KBM-7 (cell line): ENCODE measurements around the gene UPF3B.
A peak's percentile ranks its signal among the peaks of the same experiment; 100 is the strongest.
"Not testable (repeated sequence)": the region's sequence is repeated elsewhere in the genome, so short reads cannot be mapped to it uniquely, and the experiment has no call there.

Experiments
- DNase-seq: peaks from one replicate; pipeline ENCODE4 v3.0.0-alpha.2; 2015
- in situ Hi-C: fragments of 300-500 bp; cut with MboI; formaldehyde crosslinking; loops from 2 replicates; pipeline ENCODE4 v1.14.3; 2020; ENCODE audit warnings: low sequenced_read_pairs, low pct_unique_long_range_greater_than_20kb, mixed read lengths

Gene UPF3B, protein sequence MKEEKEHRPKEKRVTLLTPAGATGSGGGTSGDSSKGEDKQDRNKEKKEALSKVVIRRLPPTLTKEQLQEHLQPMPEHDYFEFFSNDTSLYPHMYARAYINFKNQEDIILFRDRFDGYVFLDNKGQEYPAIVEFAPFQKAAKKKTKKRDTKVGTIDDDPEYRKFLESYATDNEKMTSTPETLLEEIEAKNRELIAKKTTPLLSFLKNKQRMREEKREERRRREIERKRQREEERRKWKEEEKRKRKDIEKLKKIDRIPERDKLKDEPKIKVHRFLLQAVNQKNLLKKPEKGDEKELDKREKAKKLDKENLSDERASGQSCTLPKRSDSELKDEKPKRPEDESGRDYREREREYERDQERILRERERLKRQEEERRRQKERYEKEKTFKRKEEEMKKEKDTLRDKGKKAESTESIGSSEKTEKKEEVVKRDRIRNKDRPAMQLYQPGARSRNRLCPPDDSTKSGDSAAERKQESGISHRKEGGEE

DNA sequence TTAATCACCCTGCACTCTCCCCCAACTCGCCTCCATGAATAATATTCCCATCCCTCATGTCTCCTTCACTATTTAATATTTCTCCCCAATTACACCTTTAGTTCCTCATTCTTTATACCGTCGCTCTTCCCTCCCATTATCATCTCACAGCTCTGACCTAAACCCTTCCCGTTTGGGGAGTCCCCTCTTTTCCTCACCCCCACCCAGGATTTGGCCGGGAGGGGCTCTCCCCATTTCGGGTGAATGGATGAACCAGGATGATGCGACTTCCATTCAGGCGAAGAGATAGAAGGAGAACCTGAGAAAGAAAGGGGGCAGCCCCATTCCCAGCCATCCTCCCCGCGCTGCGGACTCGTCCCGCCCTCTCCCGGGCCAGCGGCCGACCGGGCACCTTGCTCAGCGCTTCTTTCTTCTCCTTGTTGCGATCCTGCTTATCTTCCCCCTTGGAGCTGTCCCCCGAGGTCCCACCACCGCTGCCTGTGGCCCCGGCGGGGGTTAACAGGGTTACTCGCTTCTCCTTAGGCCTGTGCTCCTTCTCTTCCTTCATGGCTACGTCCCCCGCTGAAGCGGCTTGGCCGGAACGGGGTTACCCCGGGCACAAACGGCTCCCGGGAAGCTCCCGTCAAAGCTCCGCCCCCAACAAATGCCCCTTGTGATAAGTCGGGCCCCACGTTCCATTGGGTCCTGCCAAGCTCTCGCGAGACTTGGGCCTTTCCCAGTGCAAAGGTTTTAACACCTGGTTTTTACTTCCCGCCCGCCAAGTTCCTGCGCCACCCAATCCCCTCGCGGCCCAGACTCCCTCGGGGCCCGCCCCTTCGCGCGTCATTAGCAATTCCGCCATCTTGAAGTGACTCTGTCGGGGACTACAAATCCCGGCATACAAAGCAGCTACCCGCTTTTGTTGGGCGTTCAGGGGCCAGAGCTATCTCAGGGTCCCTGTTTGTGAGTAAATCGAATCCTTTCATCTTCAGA is at the start of gene UPF3B:
Gene UPF3B (minus strand): TSS at position 582 of the 972 bp plus-strand sequence. CDS start 35 bp downstream, at position 547.
- in situ Hi-C loops = no loop called here
- peak; percentile 100 for DNase-seq

DNA sequence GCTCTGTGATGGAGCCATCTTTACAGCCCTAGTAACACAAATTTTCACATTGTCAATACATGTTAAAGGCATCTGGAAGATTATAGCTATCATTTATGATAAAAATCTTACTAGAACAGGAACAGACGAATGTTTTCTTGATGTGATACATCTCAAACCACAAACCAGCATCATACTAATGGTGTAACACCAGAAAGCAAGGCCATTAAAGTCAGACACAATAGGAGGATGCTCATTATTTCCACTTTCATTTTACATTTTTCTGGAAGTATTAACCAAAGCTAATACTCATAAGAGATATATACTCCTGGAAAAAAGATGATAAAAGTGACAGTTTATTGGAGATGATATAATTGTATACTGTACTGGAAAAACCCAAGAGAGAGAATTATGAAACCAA is 48.2 kb upstream of the UPF3B start:
- in situ Hi-C loops = no loop called here
- DNase-seq = no peak

DNA sequence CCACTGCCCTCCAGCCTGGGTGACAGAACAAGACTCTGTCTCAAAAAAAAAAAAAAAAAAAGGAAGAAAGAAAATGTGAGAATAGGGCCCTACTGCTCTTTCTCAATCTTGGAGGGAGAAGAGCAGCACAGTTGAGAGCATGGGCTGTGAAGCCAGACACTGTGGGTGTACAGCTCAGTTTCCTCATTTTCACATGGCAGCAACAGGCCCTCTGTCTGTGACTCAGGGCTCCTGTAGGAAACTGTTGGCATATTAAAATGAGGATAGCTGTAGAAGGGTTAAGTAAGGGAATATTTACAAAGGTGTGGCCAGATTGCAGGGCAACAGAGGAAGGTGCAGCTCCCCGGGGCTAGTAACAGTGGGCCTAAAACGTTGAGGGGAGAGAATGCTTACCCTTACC is 46.4 kb upstream of the UPF3B start:
- in situ Hi-C loops = no loop called here
- peak; percentile 84 for DNase-seq

DNA sequence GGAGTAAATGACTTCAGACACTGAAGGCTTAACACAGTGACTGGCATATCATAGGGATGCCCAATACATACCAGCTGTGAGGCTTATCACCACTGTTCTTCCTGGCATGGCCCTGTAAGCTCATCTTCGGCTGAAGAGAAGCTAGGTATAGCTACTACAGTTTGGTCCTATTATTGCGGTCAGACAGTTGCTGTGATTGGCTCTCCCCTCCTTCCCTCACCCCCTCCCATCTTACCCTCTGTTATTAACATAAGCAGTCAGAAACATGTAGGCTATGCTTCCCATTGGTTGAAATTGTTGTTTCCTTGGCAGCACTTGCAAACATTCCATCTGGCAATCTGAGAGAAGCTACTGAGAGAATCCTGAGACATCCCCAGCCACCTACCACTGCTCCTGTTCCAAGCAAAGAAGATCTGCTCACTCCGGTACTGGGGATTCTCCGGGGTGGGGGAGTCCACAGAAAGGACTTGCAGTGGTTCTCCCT is 43.1 kb upstream of the UPF3B start, which contains the start of gene AKAP14:
Gene AKAP14 (plus strand): TSS at position 51 of the 484 bp plus-strand sequence. CDS start 7,331 bp downstream, outside the sequence.
- in situ Hi-C loops = no loop called here
- DNase-seq = no peak

DNA sequence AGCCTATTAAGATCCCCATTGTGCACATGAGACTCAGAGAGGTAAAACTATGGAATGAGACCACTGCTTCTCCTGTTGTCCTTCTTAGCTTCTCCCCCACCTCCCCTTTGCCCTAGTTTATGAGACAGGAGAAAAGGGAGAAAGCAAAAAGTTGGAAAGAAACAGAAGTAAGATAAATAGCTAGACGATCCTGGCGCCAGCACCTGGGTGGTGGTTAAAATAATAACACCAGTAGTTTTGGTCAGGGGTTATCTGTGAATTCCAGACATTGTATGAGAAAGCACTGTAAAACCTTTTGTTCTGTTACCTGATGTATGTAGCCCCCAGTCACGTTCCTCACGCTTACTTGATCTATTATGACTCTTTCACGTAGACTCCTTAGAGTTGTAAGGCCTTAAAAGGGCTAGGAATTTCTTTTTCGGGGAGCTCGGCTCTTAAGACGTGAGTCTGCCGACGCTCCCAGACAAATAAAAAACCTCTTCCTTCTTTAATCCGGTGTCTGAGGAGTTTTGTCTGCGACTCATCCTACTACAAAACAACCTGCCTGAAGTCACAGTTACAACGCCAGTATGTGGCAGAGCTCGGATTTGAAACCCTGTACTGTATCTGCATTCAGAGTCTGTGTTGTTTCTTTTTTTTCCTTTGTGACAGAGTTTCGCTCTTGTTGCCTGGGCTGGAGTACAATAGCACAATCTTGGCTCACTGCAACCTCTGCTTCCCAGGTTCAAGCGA is 39.4 kb upstream of the UPF3B start:
- DNase-seq, in situ Hi-C loops: not testable (repeated sequence)

DNA sequence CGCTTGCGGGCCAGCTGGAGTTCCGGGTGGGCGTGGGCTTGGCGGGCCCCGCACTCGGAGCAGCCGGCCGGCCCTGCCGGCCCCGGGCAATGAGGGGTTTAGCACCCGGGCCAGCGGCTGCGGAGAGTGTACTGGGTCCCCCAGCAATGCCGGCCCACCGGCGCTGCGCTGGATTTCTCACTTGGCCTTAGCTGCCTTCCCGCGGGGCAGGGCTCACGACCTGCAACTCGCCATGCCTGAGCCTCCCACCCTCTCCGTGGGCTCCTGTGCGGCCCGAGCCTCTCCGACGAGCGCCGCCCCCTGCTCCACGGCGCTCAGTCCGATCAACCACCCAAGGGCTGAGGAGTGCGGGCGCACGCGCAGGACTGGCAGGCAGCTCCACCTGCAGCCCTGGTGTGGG is 37.9 kb upstream of the UPF3B start:
- DNase-seq, in situ Hi-C loops: not testable (repeated sequence)

DNA sequence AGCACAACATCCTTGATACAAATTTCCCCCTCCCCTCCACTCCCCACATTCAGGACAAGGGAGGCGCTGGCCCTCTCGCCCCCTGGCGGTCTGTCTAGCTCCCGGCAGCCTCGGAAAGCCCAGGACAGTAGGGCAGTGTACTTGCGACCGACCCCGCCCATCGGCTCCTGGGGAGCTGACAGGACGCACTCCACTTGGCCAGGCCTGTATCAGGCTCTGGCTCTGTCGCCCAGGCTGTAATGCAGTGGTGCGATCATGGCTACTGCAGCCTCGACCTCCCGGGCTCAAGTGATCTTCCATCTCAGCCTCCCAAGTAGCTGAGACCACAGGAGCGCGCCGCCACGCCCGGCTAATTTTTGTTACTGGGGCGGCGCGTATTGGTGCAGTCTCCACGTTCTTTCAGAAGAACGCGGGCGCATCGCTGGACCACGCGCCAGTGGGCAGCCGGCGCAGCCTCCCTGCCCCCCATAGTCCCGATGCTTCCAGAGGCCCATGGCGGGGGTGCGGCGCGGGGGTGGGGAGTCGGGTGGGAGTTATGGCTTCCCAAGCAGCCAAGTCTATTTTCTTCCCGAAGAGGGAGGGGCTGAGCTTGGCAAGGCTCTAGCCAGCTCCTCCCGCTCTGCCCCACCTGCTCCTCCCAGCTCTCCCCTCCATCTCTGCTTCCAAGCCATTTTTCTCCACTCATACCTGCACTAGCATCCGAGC is 35.1 kb upstream of the UPF3B start:
- in situ Hi-C loops = no loop called here
- peak; percentile 73 for DNase-seq

DNA sequence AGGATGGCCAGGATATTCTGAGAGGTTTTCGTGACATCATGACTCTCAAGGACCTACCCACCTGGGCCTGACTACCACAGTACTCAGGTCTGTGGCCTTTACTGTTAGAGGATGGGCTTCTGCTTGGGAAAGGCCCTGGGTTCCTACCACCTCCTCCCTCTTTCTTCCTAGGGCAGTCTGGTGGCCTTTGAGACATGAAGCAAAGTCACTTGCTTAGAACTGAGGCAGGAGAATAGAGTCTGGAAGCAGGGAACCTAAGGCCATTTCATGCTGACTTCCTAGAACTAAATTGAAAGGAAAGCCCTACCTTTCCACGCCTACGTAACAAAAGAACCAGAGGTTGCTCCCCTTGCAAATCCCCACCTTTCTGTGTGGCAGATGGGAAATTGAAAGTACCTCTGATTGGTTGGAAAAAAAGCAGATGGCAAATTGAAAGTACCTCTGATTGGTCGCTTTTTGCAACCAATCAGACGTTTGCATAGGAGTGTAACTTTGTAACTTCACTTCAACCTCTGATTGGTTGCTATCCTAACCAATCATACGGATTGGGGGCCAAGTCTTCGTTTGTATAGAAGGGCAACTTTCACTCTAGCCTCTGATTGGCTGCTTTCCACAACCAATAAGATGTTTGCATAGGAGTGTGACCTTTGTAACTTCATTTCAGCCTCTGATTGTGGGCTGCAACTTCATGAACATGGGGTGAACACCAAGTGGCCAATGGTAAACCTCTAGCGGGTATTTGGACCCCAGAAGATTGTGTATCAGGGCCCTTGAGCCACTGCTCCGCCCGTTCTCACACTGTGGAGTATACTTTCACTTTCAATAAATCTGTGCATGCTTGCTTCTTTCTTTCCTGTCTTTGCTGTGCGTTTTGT is 33.0 kb upstream of the UPF3B start:
- in situ Hi-C loops = no loop called here
- DNase-seq = peak; percentile 43

DNA sequence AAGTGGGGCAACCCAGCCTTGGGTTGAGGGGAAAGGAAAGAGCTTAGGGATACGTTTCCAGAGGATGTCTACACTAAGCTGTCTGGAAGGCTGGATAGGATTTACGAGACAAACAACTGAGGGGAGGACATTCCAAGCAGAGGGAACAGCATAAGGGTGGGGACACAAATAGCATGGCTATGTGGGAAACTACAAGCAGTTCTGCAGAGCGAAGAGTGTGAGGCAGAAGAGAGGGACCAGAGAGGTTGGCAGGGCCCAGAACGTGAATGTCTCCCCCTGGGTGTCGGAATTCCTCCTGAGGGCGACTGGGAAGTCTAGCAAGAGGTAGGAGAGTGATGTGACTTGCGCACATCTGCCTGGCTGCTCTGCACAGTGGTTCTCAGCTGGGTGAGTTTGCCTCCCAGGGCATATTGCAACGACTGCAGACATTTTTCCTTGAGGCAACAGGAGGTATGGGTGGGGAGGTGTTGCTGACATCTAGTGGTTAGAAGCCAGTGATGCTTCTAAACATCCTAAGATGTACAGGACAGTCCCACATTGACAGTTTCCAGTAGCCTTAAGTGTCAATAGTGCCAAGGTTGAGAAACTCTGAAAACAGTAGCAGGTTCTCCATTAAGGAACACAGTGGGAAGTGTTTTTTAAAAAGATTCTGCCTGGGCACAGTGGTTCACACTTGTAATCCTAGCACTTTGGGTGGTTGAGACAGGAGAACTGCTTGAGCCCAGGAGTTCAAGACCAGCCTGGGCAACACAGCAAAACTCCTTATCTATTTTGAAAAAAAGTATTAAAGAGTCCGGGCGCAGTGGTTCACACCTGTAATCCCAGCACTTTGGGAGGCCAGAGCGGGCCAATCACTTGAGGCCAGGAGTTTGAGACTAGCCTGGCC is 28.0 kb upstream of the UPF3B start:
- DNase-seq = peak; percentile 83
- in situ Hi-C loops = no loop called here

DNA sequence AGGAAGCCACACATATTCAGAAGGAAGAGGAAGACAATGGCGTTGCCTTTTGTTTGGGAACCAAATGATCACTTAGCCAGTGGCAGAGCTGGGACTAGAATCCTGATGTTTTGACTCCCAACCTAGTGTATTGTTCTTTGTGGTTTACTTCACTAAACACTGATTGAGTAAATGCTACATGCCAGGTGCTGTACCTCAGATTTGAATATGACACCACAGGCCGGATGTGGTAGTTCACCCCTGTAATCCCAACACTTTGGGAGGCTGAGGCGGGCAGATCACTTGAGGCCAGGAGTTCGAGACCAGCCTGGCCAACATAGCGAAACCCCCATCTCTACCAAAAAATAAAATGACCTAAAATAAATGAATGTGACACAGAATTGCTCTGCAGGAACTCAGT is 27.3 kb upstream of the UPF3B start:
- DNase-seq = peak; percentile 31
- in situ Hi-C loops = no loop called here

DNA sequence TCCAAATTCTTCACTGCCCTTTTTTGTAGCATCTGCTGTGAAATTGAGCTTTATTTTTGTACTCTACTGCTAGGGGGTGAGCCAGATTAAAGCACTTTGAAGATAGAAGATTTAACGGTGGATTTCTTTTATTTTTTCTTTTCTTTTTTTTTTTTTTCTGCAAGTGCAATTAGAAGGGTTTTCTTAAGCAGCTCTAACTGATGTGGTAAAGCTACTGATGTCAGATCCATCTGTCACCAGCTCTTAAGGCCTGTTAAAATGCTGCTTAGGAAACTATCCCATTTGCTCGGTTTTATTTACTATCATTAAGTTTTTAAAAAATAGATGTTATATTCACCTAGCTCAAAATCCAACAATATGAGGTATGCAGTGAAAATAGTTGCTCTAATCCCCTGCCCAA is 26.0 kb upstream of the UPF3B start:
- no peak for DNase-seq
- in situ Hi-C loops = no loop called here

DNA sequence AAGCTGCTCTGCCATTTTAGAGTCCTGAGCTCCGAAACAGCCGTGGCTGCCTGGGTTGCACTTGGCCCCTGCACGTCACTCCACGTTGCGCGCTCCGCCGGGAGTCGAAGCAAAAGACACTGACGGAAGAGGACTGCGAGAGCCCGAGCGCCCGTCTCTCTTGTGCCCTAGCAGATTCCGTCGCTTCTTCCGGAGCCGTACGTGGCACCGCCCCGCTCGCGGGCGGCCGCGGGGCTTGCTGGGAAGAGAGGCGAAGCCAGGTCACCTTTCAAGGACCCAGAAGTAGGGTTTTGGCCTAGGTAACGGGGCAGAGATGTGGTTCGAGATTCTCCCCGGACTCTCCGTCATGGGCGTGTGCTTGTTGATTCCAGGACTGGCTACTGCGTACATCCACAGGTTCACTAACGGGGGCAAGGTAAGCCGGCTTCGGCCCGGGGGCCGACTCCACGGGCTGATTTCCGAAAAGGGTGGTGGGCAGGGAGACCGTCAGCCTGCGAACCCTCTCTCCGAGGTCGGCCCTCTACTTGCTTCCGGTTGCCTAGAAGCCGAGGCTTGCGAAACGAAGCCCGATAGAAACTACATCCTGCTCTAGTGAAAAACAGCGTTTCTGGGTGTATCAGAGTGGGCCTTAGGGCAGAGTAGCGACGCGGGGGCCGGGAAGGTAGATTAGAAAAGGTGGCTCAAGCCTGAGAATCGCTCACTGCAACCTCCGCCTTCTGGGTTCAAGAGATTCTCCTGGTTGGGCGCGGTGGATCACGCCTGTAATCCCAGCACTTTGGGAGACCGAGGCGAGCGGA is 19.0 kb upstream of the UPF3B start, which contains the start of the genes NDUFA1 and RNF113A:
Gene NDUFA1 (plus strand): TSS at position 234 of the 797 bp plus-strand sequence. CDS start 80 bp downstream, at position 314.
Gene RNF113A (minus strand): TSS at position 135 of the 797 bp plus-strand sequence. CDS start 120 bp downstream, at position 15.
- in situ Hi-C loops = no loop called here
- DNase-seq = peak; percentile 96

DNA sequence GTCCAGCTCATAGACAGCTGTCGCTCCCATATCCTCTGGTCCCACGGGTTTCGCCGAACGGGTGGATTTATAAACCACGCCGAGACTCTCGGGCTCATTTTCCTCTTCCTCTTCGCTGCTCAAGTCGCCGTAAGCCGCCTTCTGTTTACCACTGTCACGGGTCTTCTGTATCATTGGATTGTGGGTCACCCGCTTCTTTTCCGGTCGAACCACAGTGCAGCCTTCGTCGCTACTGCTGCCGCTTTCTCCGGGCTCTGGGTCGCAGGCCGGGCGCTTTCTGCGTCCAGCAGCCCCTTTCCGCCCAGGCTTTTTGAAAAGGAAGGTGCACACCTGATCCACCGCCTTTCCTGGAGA is 18.5 kb upstream of the UPF3B start:
- in situ Hi-C loops = no loop called here
- no peak for DNase-seq

DNA sequence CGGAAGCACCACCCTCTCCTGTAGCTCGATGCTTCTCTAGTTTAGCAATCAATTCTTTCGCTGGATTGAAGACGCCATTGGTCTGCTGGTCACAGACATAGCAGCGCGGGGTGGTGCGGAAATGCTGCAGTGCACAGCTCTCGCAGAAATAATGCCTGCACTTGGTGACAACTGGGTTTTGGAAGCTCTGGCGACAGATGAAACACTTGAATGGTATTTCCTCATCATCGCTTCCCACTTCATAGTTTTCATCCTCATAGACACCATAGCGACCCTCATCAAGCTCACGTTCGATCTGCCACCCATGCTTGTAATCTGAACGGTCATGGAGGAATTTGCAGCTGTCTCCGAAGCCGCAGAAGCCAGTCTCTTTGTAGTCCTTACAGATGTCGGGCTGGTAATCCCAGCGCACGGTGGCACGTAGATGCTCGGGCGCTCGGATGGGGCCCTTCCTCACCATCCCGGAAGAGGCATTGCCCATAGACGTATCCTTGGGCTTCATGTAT is 17.9 kb upstream of the UPF3B start:
- DNase-seq = peak; percentile 56
- in situ Hi-C loops = no loop called here

DNA sequence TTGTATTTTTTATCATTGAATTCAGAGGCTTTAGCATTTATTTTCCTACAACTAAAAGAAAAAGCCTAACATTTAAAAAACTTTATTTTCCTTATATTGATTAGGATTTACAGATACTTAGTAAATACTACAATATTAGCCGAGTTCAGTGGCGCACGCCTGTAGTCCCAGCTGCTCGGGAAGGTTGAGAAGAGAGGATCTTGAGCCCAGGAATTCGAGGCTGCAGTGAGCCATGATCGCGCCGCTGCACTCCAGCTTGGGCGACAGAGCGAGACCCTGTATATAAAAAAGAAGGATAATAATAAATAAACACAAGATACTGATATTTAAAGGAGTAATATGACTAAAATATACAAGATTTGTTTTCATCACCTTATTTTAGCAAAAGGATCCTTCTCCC is 681 bp upstream of the UPF3B start:
- in situ Hi-C loops = no loop called here
- DNase-seq = no peak
